HG02798 (cell line): ENCODE measurements around the gene PROK1.

Source experiments
- ATAC-seq: cut with Tn5 transposase; IDR thresholded peaks from one replicate; pipeline ENCODE4 v1.9.1; 2021; ENCODE audit warnings: mild to moderate bottlenecking; ENCODE audit not compliant: unreplicated experiment, poor library complexity

The PROK1 gene

DNA sequence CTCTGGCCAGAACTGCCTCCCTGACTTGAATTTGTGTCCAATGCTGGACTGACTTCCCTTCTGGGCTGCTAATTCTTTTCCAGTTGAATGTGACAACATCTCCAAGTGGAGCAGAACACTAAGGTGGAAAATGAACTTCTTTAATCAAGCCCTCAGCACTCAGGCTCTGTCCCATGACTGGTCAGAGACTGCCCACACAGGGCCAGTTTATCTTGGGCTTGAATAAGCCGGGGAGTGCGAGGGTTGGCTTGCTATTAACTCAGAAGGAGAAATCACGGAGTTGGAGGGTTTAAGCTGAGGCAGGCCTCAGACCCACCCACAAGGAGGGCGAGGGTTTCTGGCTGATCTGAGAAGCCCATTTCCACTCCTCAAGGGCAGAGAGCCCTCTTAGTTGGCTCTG is 55.6 kb downstream of the PROK1 start:
- ATAC-seq: no peak
